ENCODE measurements around the gene ESRRG.

GRCh38 chr1:216598448-216598847 lies 124.8 kb downstream of the ESRRG start:
- TF ChIP-seq POLR2A (IDR thresholded peaks at IDR 0.05), result no peak
- no peak for TF ChIP-seq CTCF (IDR thresholded peaks at IDR 0.05)
- TF ChIP-seq EP300 (IDR thresholded peaks at IDR 0.05), result no peak
- no peak for TF ChIP-seq POLR2AphosphoS5 (IDR thresholded peaks at IDR 0.05)
